A172 (cell line): Measurements from ENCODE around the gene SYNPO2L. TPM values are rescaled to one million over a fixed set of nuclear protein-coding genes. Genes with fewer than 3 reads are reported as not detected.
"Not testable (repeated sequence)": the region's sequence is repeated elsewhere in the genome, so short reads cannot be mapped to it uniquely, and the experiment has no call there.

ENCODE experiments used
- DNase-seq: peaks from one replicate; pipeline ENCODE4 v3.0.0-alpha.2; 2015; ENCODE audit warnings: low spot score
- total RNA-seq: library from RNA; depleted of rRNA; stranded (reverse); fragments of >200 nt; shearing (Covaris generic); gene quantifications from 2 replicates; pipeline ENCODE4 v1.2.3, GENCODE V29; 2014; rRNA removed

SYNPO2L gene
- total RNA-seq, 1 experiment from 2014 or later: not detected

- not testable (repeated sequence) for DNase-seq
These were observed 38.7 kb downstream of the SYNPO2L start for GRCh38 chr10:73617143-73617542.

GRCh38 chr10:73614720-73615119 is 41.1 kb downstream of the SYNPO2L start:
- DNase-seq: no peak

GRCh38 chr10:73609116-73609515 is 46.7 kb downstream of the SYNPO2L start:
- DNase-seq: no peak

- peak; percentile 55 for DNase-seq
These were observed 54.3 kb downstream of the SYNPO2L start for GRCh38 chr10:73601486-73601921.

GRCh38 chr10:73597346-73597745 is 58.5 kb downstream of the SYNPO2L start:
- DNase-seq: peak; percentile 40

Other genes starting within 250 kb of the SYNPO2L start
- gene ANXA7, start 242.0 kb downstream of the SYNPO2L start, total RNA-seq: 200 and 216 TPM in 2 replicates
- 0.07 and 0.60 TPM in 2 replicates for gene MSS51, start 222.5 kb downstream of the SYNPO2L start, total RNA-seq
- 17.2 and 17.6 TPM in 2 replicates for gene PPP3CB, start 160.0 kb downstream of the SYNPO2L start, total RNA-seq
- 28.7 and 32.3 TPM in 2 replicates for gene USP54, start 64.7 kb downstream of the SYNPO2L start, total RNA-seq
- 1.1 TPM in 1 of 2 replicates, not detected in the other for gene MYOZ1, start 14.6 kb downstream of the SYNPO2L start, total RNA-seq
- 2.2 and 3.2 TPM in 2 replicates for gene AGAP5, start 42.1 kb upstream of the SYNPO2L start, total RNA-seq
- 79.0 and 83.2 TPM in 2 replicates for gene SEC24C, start 88.3 kb upstream of the SYNPO2L start, total RNA-seq
- gene CHCHD1, start 126.0 kb upstream of the SYNPO2L start, total RNA-seq: 77.6 and 90.0 TPM in 2 replicates
- 32.3 and 47.9 TPM in 2 replicates for gene ZSWIM8, start 129.6 kb upstream of the SYNPO2L start, total RNA-seq
- 12.2 and 13.5 TPM in 2 replicates for gene NDST2, start 155.6 kb upstream of the SYNPO2L start, total RNA-seq
- 36.6 and 38.5 TPM in 2 replicates for gene CAMK2G, start 218.5 kb upstream of the SYNPO2L start, total RNA-seq